Tibial nerve (tissue), 4 donors: ENCODE results near the gene LY6G6C.

ENCODE experiments used
- EP300 ChIP-seq, 2 donors: sonication (generic); formaldehyde crosslinking; IDR thresholded peaks; one replicate each; pipeline ENCODE4 v1.6.1; 2017; ENCODE audit warnings: antibody characterized with exemption in 2 of 2, mild to moderate bottlenecking in 1 of 2
- POLR2A ChIP-seq, 2 donors: fragments of 450-650 bp; IDR thresholded peaks; one replicate each; pipeline ENCODE4 v1.6.1; 2017; ENCODE audit warnings: antibody characterized with exemption in 2 of 2, mild to moderate bottlenecking in 2 of 2, moderate library complexity in 2 of 2
- TF ChIP-seq, protein P1 (sequence below), 5 experiments: fragments of 200-600 bp in 3 of 5; fragments of 450-650 bp in 2 of 5; sonication (generic) in 3 of 5; IDR thresholded peaks; one replicate each; pipeline ENCODE4 v1.5.1; 2016 to 2019; ENCODE audit warnings: antibody characterized with exemption in 5 of 5, mild to moderate bottlenecking in 3 of 5, moderate library complexity in 2 of 5

DNA sequence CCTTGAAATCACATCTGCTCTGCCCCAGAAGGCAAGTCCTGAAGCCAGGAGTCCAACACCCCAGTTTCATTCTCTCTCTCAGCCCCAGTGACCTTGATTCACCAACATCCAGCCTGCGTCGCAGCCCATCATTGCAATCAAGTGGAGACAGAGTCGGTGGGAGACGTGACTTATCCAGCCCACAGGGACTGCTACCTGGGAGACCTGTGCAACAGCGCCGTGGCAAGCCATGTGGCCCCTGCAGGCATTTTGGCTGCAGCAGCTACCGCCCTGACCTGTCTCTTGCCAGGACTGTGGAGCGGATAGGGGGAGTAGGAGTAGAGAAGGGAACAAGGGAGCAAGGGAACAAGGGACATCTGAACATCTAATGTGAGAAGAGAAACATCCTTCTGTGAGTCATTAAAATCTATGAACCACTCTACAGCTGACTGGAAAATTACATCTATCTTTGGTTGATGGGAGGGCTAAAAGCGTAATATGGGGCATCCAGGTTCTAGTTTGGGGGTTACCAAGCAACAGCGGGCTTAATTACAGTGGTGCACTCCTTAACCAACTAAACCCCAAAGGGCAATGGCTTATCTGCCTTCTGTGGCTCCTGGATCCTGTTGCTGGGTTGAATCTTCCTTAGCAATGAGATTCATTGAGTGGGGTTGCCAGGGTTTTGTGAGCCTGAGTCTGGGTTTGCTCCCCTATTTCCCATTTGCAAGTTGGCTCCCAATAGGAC, 3.9 kb downstream of the LY6G6C start:
- TF ChIP-seq, protein P1, sequence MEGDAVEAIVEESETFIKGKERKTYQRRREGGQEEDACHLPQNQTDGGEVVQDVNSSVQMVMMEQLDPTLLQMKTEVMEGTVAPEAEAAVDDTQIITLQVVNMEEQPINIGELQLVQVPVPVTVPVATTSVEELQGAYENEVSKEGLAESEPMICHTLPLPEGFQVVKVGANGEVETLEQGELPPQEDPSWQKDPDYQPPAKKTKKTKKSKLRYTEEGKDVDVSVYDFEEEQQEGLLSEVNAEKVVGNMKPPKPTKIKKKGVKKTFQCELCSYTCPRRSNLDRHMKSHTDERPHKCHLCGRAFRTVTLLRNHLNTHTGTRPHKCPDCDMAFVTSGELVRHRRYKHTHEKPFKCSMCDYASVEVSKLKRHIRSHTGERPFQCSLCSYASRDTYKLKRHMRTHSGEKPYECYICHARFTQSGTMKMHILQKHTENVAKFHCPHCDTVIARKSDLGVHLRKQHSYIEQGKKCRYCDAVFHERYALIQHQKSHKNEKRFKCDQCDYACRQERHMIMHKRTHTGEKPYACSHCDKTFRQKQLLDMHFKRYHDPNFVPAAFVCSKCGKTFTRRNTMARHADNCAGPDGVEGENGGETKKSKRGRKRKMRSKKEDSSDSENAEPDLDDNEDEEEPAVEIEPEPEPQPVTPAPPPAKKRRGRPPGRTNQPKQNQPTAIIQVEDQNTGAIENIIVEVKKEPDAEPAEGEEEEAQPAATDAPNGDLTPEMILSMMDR (IDR thresholded peaks at IDR 0.05) = no peak
- TF ChIP-seq POLR2A (IDR thresholded peaks at IDR 0.05) (no peak), EP300 (IDR thresholded peaks at IDR 0.05) (no peak)
